Sigmoid colon (tissue), 7 donors: ENCODE measurements around the gene MAGEF1. TPM values are rescaled to one million over a fixed set of nuclear protein-coding genes. Genes with fewer than 3 reads are reported as not detected.
A peak's percentile ranks its signal among the peaks of the same experiment; 100 is the strongest.

ENCODE experiments used
- DNase-seq: peaks from one replicate; pipeline ENCODE4 v3.0.0-alpha.2; 2019
- H3K27ac ChIP-seq, 4 donors: fragments of 200-600 bp; sonication (generic); one replicate each; pipeline ENCODE4 v1.5.1; 2016 to 2019; ENCODE audit warnings: mild to moderate bottlenecking in 1 of 4
- H3K27me3 ChIP-seq, 3 donors: fragments of 200-600 bp; sonication (generic); one replicate each; pipeline ENCODE4 v1.5.1; 2019; ENCODE audit warnings: mild to moderate bottlenecking in 1 of 3
- H3K36me3 ChIP-seq, 4 donors: fragments of 200-600 bp; sonication (generic); one replicate each; pipeline ENCODE4 v1.5.1; 2016 to 2019
- H3K4me1 ChIP-seq, 4 donors: fragments of 200-600 bp; sonication (generic); one replicate each; pipeline ENCODE4 v1.5.1; 2017 to 2019
- H3K4me3 ChIP-seq, 4 donors: fragments of 200-600 bp; sonication (generic); one replicate each; pipeline ENCODE4 v1.5.1; 2017 to 2019; ENCODE audit warnings: mild to moderate bottlenecking in 2 of 4, moderate library complexity in 1 of 4
- H3K9me3 ChIP-seq, 4 donors: fragments of 200-600 bp in 3 of 4; sonication (generic) in 3 of 4; one replicate each; pipeline versions ENCODE4 v1.5.1 to v1.6.1; 2013 to 2019
- EP300 ChIP-seq, 4 donors: sonication (generic); formaldehyde crosslinking; IDR thresholded peaks; one replicate each; pipeline ENCODE4 v1.6.1; 2017; ENCODE audit warnings: antibody characterized with exemption in 4 of 4
- POLR2A ChIP-seq, 2 donors: fragments of 450-650 bp; IDR thresholded peaks; one replicate each; pipeline ENCODE4 v1.6.1; 2016; ENCODE audit warnings: antibody characterized with exemption in 2 of 2, mild to moderate bottlenecking in 2 of 2, moderate library complexity in 2 of 2
- POLR2AphosphoS5 ChIP-seq, 4 donors: sonication (generic); formaldehyde crosslinking; IDR thresholded peaks; one replicate each; pipeline ENCODE4 v1.6.1; 2017; ENCODE audit warnings: antibody characterized with exemption in 4 of 4
- WGBS, 2 donors: extraction: QIAGEN DNeasy Blood & Tissue Kit; methylation state at CpG; one replicate each; pipeline ENCODE4 v1.1.7; 2013; 5-methylcytosine and 5-hydroxymethylcytosine counted together
- intact Hi-C: fragments of 100-400 bp; cut with DNase I; formaldehyde crosslinking; loops from one replicate; pipeline ENCODE4 v1.15.1; 2023
- polyA plus RNA-seq, 3 donors: library from polyadenylated mRNA; stranded (reverse); fragments of 200-250 nt; gene quantifications; one replicate each; pipeline ENCODE4 v1.2.3, GENCODE V29; 2013
- total RNA-seq, 4 donors: library from RNA; depleted of rRNA; stranded (reverse); fragments of >200 nt; gene quantifications; one replicate each; pipeline ENCODE4 v1.1.0, GENCODE V29; 2016
- TF ChIP-seq, protein P1 (sequence below), 4 experiments: fragments of 450-650 bp in 3 of 4; fragments of 200-600 bp in 1 of 4; IDR thresholded peaks; one replicate each; pipeline ENCODE4 v1.5.1; 2016 to 2019; ENCODE audit warnings: antibody characterized with exemption in 4 of 4, mild to moderate bottlenecking in 3 of 4, moderate library complexity in 2 of 4
- donor health status: healthy with polysubstance abuse.
- donor health status: Bipolar disorder and iron deficiency.
- donor health status: healthy.

MAGEF1 gene
- total and polyA plus RNA-seq, 7 donors, result 29.4 to 43.6 (median 32.9) TPM

DNA sequence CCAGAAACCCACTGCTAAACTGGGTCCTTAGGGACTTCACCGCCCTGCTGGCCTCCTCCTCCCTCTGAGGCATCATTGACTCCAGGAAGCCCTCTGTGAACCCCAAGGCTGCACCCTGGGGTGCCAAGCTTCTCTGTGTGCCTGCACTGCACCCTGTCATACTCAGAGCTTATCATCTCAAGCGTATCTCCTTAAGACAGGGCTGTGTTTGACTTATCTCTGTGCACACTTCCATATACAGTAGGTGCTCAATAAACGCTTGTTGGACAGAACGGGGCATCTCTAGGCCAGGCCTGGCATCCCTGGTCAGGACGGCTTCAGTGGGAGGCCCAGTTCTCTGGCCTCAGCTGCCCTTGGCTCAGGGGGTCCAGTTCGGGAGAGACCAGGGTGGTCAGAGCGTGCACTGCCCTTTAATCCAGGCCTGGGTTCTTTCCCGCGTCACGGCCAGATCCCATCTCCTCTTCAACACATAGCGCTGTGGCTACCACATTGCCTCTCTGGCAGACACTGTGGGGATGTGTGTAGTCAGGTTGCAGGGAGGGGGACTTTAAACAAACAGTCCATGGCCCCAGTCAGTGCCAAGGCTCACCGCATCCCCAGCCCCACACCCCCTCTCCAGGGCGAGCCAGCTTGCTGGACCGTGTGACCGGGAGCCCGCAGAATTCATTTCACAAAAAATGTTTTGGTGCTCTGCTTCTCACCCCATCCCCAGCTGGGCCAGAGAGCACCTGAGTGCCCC lies 33.4 kb downstream of the MAGEF1 start:
- DNase-seq, result no peak
- Histone ChIP-seq H3K9me3 (no peaks in the 10 kb centered on the region), H3K27ac (peak overlapping the region in 2 of 4 donors; percentile 33 to 55), H3K27me3 (no peaks in the 10 kb centered on the region), H3K36me3 (no peaks in the 10 kb centered on the region), H3K4me3 (no peak overlapping the region), H3K4me1 (peaks cover 0 to 25% (median 19%) of the 10 kb centered on the region in 4 donors)
- intact Hi-C loops, result no loop called here
- 83 to 89% methylated on average over 16 of the region's 16 CpGs for WGBS, 2 donors
- TF ChIP-seq POLR2AphosphoS5 (IDR thresholded peaks at IDR 0.05) (no peak), EP300 (IDR thresholded peaks at IDR 0.05) (no peak), POLR2A (IDR thresholded peaks at IDR 0.05) (no peak)
- TF ChIP-seq, protein P1, sequence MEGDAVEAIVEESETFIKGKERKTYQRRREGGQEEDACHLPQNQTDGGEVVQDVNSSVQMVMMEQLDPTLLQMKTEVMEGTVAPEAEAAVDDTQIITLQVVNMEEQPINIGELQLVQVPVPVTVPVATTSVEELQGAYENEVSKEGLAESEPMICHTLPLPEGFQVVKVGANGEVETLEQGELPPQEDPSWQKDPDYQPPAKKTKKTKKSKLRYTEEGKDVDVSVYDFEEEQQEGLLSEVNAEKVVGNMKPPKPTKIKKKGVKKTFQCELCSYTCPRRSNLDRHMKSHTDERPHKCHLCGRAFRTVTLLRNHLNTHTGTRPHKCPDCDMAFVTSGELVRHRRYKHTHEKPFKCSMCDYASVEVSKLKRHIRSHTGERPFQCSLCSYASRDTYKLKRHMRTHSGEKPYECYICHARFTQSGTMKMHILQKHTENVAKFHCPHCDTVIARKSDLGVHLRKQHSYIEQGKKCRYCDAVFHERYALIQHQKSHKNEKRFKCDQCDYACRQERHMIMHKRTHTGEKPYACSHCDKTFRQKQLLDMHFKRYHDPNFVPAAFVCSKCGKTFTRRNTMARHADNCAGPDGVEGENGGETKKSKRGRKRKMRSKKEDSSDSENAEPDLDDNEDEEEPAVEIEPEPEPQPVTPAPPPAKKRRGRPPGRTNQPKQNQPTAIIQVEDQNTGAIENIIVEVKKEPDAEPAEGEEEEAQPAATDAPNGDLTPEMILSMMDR (IDR thresholded peaks at IDR 0.05), result no peak

GRCh38 chr3:184677344-184678316 lies 34.2 kb downstream of the MAGEF1 start:
- Histone ChIP-seq H3K4me3 (no peak overlapping the region), H3K36me3 (no peaks in the 10 kb centered on the region), H3K27ac (no peak overlapping the region), H3K9me3 (no peaks in the 10 kb centered on the region), H3K4me1 (peaks cover 0 to 25% (median 19%) of the 10 kb centered on the region in 4 donors), H3K27me3 (no peaks in the 10 kb centered on the region)
- no peak for DNase-seq
- TF ChIP-seq, protein P1 (IDR thresholded peaks at IDR 0.05), result no peak
- TF ChIP-seq POLR2AphosphoS5 (IDR thresholded peaks at IDR 0.05) (no peak), POLR2A (IDR thresholded peaks at IDR 0.05) (no peak), EP300 (IDR thresholded peaks at IDR 0.05) (no peak)
- 87 to 92% methylated on average over 17 of the region's 17 CpGs for WGBS, 2 donors
- intact Hi-C loops, result no loop called here

- Histone ChIP-seq H3K4me1 (peaks cover 0 to 25% (median 19%) of the 10 kb centered on the region in 4 donors), H3K9me3 (no peaks in the 10 kb centered on the region), H3K4me3 (no peak overlapping the region), H3K27me3 (no peaks in the 10 kb centered on the region), H3K36me3 (no peaks in the 10 kb centered on the region), H3K27ac (no peak overlapping the region)
- intact Hi-C loops, result no loop called here
- TF ChIP-seq EP300 (IDR thresholded peaks at IDR 0.05) (no peak), POLR2A (IDR thresholded peaks at IDR 0.05) (no peak)
- no peak for DNase-seq
- WGBS, 2 donors, result 59 to 73% methylated on average over 8 of the region's 8 CpGs
Observed at GRCh38 chr3:184676927-184677326, 34.9 kb downstream of the MAGEF1 start.

GRCh38 chr3:184674626-184675025 lies 37.2 kb downstream of the MAGEF1 start:
- H3K4me1 ChIP-seq, result peaks cover 0 to 25% (median 19%) of the 10 kb centered on the region in 4 donors
- no peak overlapping the region for H3K27ac ChIP-seq
- intact Hi-C loops, result no loop called here
- WGBS, 2 donors, result 89 to 90% methylated on average over 1 of the region's 1 CpG
- TF ChIP-seq, protein P1 (IDR thresholded peaks at IDR 0.05), result no peak
- TF ChIP-seq POLR2AphosphoS5 (IDR thresholded peaks at IDR 0.05), result no peak
- TF ChIP-seq POLR2A (IDR thresholded peaks at IDR 0.05), result no peak
- TF ChIP-seq EP300 (IDR thresholded peaks at IDR 0.05), result no peak
- DNase-seq, result no peak
- H3K36me3 ChIP-seq, result no peaks in the 10 kb centered on the region
- H3K9me3 ChIP-seq, result no peaks in the 10 kb centered on the region
- H3K4me3 ChIP-seq, result no peak overlapping the region
- no peaks in the 10 kb centered on the region for H3K27me3 ChIP-seq
